Trophoblast cell (in vitro differentiated cells and primary cell): Measurements from ENCODE around the gene RNF167.

Experiments
- DNase-seq, 2 donors: peaks; one replicate each; pipeline ENCODE4 v3.0.0-alpha.2; 2016
- H2AFZ ChIP-seq: 2 replicates; pipeline ENCODE4 v1.6.1; 2013; ENCODE audit warnings: low read length, moderate library complexity, mild to moderate bottlenecking; ENCODE audit not compliant: insufficient read depth, poor library complexity
- H2AK5ac ChIP-seq: 2 replicates; pipeline ENCODE4 v1.6.1; 2013; ENCODE audit warnings: mild to moderate bottlenecking, low read length
- H2BK120ac ChIP-seq: 2 replicates; pipeline ENCODE4 v1.6.1; 2013; ENCODE audit warnings: low read length, mild to moderate bottlenecking, moderate library complexity; ENCODE audit not compliant: insufficient read depth, poor library complexity
- H2BK12ac ChIP-seq: 2 replicates; pipeline ENCODE4 v1.6.1; 2013; ENCODE audit warnings: mild to moderate bottlenecking, low read length, moderate library complexity
- H2BK5ac ChIP-seq: 2 replicates; pipeline ENCODE4 v1.6.1; 2013; ENCODE audit warnings: low read length, low read depth, moderate library complexity, mild to moderate bottlenecking; ENCODE audit not compliant: poor library complexity
- H3K14ac ChIP-seq: 2 replicates; pipeline ENCODE4 v1.6.1; 2013; ENCODE audit warnings: mild to moderate bottlenecking, low read length
- H3K18ac ChIP-seq: 2 replicates; pipeline ENCODE4 v1.6.1; 2013; ENCODE audit warnings: mild to moderate bottlenecking, low read length
- H3K23ac ChIP-seq: 2 replicates; pipeline ENCODE4 v1.6.1; 2013; ENCODE audit warnings: low read length
- H3K27ac ChIP-seq: 2 replicates; pipeline ENCODE4 v1.5.1; 2013; ENCODE audit warnings: low read depth, mild to moderate bottlenecking, inconsistent platforms, low read length, moderate library complexity
- H3K27me3 ChIP-seq: 2 replicates; pipeline ENCODE4 v1.6.1; 2013; ENCODE audit warnings: inconsistent platforms, mild to moderate bottlenecking, low read length, moderate library complexity; ENCODE audit not compliant: insufficient read depth
- H3K36me3 ChIP-seq, 2 experiments: 1 replicate in 1 of 2; 2 replicates in 1 of 2; pipeline ENCODE4 v1.6.1; 2013; ENCODE audit warnings: low read length in 2 of 2, mild to moderate bottlenecking in 2 of 2, moderate library complexity in 1 of 2; ENCODE audit not compliant: insufficient read depth in 2 of 2, control insufficient read depth in 1 of 2
- H3K4ac ChIP-seq: 2 replicates; pipeline ENCODE4 v1.6.1; 2013; ENCODE audit warnings: low read depth, mild to moderate bottlenecking, low read length, moderate library complexity
- H3K4me1 ChIP-seq, 2 experiments: 1 replicate in 1 of 2; 2 replicates in 1 of 2; pipeline ENCODE4 v1.6.1; 2013; ENCODE audit warnings: low read length in 2 of 2, mild to moderate bottlenecking in 2 of 2, moderate library complexity in 1 of 2; ENCODE audit not compliant: insufficient read depth in 2 of 2, control insufficient read depth in 1 of 2
- H3K4me2 ChIP-seq: 2 replicates; pipeline ENCODE4 v1.6.1; 2013; ENCODE audit warnings: inconsistent platforms, mild to moderate bottlenecking, low read length, moderate library complexity
- H3K4me3 ChIP-seq: 2 replicates; pipeline ENCODE4 v1.5.1; 2013; ENCODE audit warnings: mild to moderate bottlenecking, low read depth, low read length, inconsistent platforms
- H3K79me1 ChIP-seq: one replicate; pipeline ENCODE4 v1.6.1; 2013; ENCODE audit warnings: low read length
- H3K79me2 ChIP-seq: 2 replicates; pipeline ENCODE4 v1.6.1; 2013; ENCODE audit warnings: low read length, mild to moderate bottlenecking; ENCODE audit not compliant: control insufficient read depth, insufficient read depth, poor library complexity
- H3K9ac ChIP-seq: 2 replicates; pipeline ENCODE4 v1.6.1; 2013; ENCODE audit warnings: mild to moderate bottlenecking, low read length
- H3K9me3 ChIP-seq: 2 replicates; pipeline ENCODE4 v1.6.1; 2013; ENCODE audit warnings: low read depth, mild to moderate bottlenecking, control low read depth, inconsistent platforms, low read length; ENCODE audit not compliant: insufficient read depth
- H4K12ac ChIP-seq: 2 replicates; pipeline ENCODE4 v1.6.1; 2013; ENCODE audit warnings: low read depth, mild to moderate bottlenecking, low read length, moderate library complexity
- H4K8ac ChIP-seq: 2 replicates; pipeline ENCODE4 v1.6.1; 2013; ENCODE audit warnings: low read depth, mild to moderate bottlenecking, low read length, moderate library complexity
- H4K91ac ChIP-seq: one replicate; pipeline ENCODE4 v1.6.1; 2013; ENCODE audit warnings: low read depth, mild to moderate bottlenecking, low read length, moderate library complexity
- WGBS: extraction: QIAGEN DNeasy Blood & Tissue Kit; methylation state at CpG from one replicate; pipeline ENCODE4 v1.1.7; 2013; ENCODE audit warnings: missing lambda C conversion rate; ENCODE audit not compliant: insufficient read length, insufficient coverage; ENCODE audit errors: extremely low coverage; 5-methylcytosine and 5-hydroxymethylcytosine counted together

The RNF167 gene

DNA sequence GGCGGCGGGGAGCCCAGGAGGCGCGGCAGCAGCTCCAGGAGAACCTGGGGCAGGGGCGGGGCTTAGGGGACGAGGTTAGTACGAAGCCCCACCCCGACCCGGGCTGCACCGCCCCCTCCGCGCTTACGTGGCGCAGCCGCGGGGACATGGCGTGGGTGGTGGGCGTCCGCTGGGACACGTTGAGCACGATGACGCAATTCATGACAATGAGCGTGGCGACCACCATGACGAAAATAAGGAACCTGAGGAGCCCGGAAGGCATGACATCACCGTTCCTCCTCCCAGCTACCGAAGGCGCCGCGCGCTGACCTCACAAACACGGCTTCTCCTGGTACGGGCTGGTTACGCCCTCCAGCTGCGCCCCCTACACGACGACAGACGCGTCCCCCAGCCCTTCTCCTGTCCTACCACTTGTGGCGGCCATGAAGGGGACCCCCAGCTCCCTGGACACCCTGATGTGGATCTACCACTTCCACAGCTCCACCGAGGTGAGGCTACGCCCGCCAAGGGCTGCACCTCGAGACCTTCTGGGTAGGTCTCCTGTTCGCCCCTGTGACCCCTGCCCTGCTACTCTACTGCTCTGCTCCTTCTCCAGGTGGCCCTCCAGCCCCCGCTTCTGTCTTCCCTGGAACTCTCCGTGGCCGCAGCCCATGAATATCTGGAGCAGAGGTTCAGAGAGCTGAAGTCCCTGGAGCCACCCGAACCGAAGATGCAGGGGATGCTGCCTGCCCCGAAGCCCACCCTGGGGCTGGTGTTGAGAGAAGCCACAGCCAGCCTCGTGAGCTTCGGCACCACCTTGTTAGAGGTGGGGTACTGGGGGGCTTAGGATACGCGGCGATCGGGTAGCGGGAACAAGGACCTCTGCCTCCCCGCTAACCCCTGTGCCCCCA is 40.5 kb upstream of the RNF167 start, which contains the start of gene C17orf107:
TSS of gene C17orf107 (plus strand) at position 196 of the 890 bp plus-strand sequence. CDS start at position 423, 227 bp downstream.
- DNase-seq = peak; percentile 88 to 89
- H2AFZ ChIP-seq = no peak within 1 kb of the TSS
- no peak within 1 kb of the TSS for H2BK120ac ChIP-seq
- H3K27me3 ChIP-seq = no peaks in the 10 kb centered on the region
- no peaks in the 10 kb centered on the region for H3K4me1 ChIP-seq
- no peak within 1 kb of the TSS for H3K9ac ChIP-seq
- H3K79me1 ChIP-seq = no peaks in the 10 kb centered on the region
- peaks cover 55 to 69% of the 10 kb centered on the region in 2 experiments for H3K36me3 ChIP-seq
- no peak within 1 kb of the TSS for H4K12ac ChIP-seq
- no peak within 1 kb of the TSS for H3K18ac ChIP-seq
- H4K8ac ChIP-seq = no peak within 1 kb of the TSS
- no peak within 1 kb of the TSS for H3K14ac ChIP-seq
- H3K4me3 ChIP-seq = no peak within 1 kb of the TSS
- H3K9me3 ChIP-seq = no peaks in the 10 kb centered on the region
- H3K4me2 ChIP-seq = no peak within 1 kb of the TSS
- H2BK12ac ChIP-seq = no peak within 1 kb of the TSS
- no peak within 1 kb of the TSS for H3K27ac ChIP-seq
- no peak within 1 kb of the TSS for H3K4ac ChIP-seq
- WGBS = no CpG with 5 or more reads among the region's 60 CpGs
- H3K79me2 ChIP-seq = no peaks in the 10 kb centered on the region
- H4K91ac ChIP-seq = no peak within 1 kb of the TSS
- no peak within 1 kb of the TSS for H2AK5ac ChIP-seq
- H2BK5ac ChIP-seq = no peak within 1 kb of the TSS
- H3K23ac ChIP-seq = no peak within 1 kb of the TSS

DNA sequence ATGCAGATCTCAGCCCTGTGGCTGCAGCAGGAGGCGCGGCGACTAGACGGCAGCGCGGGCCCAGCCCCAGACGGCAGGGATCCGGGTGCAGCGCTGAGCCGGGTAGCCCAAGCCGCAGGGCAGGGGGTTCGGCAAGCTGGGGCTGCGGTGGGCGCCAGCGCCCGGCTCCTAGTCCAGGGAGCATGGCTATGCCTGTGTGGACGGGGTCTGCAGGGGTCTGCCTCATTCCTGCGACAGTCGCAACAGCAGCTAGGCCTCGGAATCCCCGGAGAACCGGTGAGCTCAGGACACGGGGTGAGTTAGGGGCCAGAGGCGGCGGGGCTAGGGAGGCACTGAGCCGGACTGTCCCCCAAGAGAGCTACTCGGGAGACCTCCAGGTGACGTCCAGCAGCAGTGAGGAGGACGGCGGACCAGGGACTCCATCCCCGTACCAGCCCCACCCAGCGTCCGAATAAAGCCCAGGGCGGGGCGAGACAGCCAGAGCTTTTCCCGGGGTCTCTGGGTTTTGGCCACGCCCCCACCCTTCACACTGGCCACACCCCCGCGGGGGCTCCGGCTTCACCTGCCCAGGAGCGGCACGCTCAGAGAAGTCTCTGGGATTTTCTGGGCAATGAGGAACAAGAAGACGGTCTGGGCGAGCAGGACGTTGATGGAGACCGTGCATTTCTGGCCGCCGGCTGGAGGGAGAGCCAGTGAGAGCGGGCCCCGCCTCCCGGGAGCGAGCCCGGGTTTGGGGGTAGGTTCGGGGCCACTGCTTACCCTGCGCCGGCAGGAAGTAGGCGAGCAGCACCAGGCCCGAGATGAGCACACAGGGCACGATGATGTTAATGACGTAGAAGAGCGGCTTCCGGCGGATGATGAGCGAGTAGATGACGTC is 39.6 kb upstream of the RNF167 start:
- H2BK12ac ChIP-seq = no peak overlapping the region
- H2BK5ac ChIP-seq = no peak overlapping the region
- no peaks in the 10 kb centered on the region for H3K4me1 ChIP-seq
- DNase-seq = peak; percentile 26 to 40
- no peak overlapping the region for H4K8ac ChIP-seq
- no peak overlapping the region for H3K9ac ChIP-seq
- no peaks in the 10 kb centered on the region for H3K9me3 ChIP-seq
- no peaks in the 10 kb centered on the region for H3K27me3 ChIP-seq
- no peaks in the 10 kb centered on the region for H3K79me2 ChIP-seq
- H3K4ac ChIP-seq = no peak overlapping the region
- H3K79me1 ChIP-seq = no peaks in the 10 kb centered on the region
- no peak overlapping the region for H3K4me2 ChIP-seq
- H4K91ac ChIP-seq = no peak overlapping the region
- H2AFZ ChIP-seq = no peak overlapping the region
- H3K23ac ChIP-seq = no peak overlapping the region
- H2BK120ac ChIP-seq = no peak overlapping the region
- no peak overlapping the region for H3K14ac ChIP-seq
- H4K12ac ChIP-seq = no peak overlapping the region
- no peak overlapping the region for H3K27ac ChIP-seq
- no peak overlapping the region for H3K4me3 ChIP-seq
- no peak overlapping the region for H3K18ac ChIP-seq
- H3K36me3 ChIP-seq = peaks cover 47 to 60% of the 10 kb centered on the region in 2 experiments
- no CpG with 5 or more reads among the region's 65 CpGs for WGBS
- no peak overlapping the region for H2AK5ac ChIP-seq

GRCh38 chr17:4901108-4901647 is 38.9 kb upstream of the RNF167 start:
- no peak overlapping the region for H3K23ac ChIP-seq
- no peak overlapping the region for H3K14ac ChIP-seq
- no peak overlapping the region for H3K4ac ChIP-seq
- H3K9me3 ChIP-seq = no peaks in the 10 kb centered on the region
- no peak overlapping the region for H4K12ac ChIP-seq
- no peak overlapping the region for H2AFZ ChIP-seq
- H2BK5ac ChIP-seq = no peak overlapping the region
- H2AK5ac ChIP-seq = no peak overlapping the region
- H2BK120ac ChIP-seq = no peak overlapping the region
- H3K79me2 ChIP-seq = no peaks in the 10 kb centered on the region
- no peak overlapping the region for H4K8ac ChIP-seq
- no peak overlapping the region for H3K27ac ChIP-seq
- no peak overlapping the region for H3K9ac ChIP-seq
- H3K4me3 ChIP-seq = no peak overlapping the region
- H2BK12ac ChIP-seq = no peak overlapping the region
- WGBS = no CpG with 5 or more reads among the region's 37 CpGs
- no peaks in the 10 kb centered on the region for H3K27me3 ChIP-seq
- H4K91ac ChIP-seq = no peak overlapping the region
- DNase-seq = no peak
- H3K36me3 ChIP-seq = peaks cover 39 to 53% of the 10 kb centered on the region in 2 experiments
- H3K18ac ChIP-seq = no peak overlapping the region
- H3K79me1 ChIP-seq = no peaks in the 10 kb centered on the region
- no peaks in the 10 kb centered on the region for H3K4me1 ChIP-seq
- H3K4me2 ChIP-seq = no peak overlapping the region

GRCh38 chr17:4901648-4902344 is 38.3 kb upstream of the RNF167 start:
- Histone ChIP-seq H3K27ac (no peak overlapping the region), H3K27me3 (no peaks in the 10 kb centered on the region), H3K79me2 (no peaks in the 10 kb centered on the region), H2AFZ (no peak overlapping the region), H4K8ac (no peak overlapping the region), H3K14ac (no peak overlapping the region), H3K79me1 (no peaks in the 10 kb centered on the region), H3K4me2 (no peak overlapping the region), H4K12ac (no peak overlapping the region), H3K9me3 (no peaks in the 10 kb centered on the region), H2BK12ac (no peak overlapping the region), H4K91ac (no peak overlapping the region), H2AK5ac (no peak overlapping the region), H2BK5ac (no peak overlapping the region), H3K4me3 (no peak overlapping the region), H3K36me3 (peaks cover 33 to 47% of the 10 kb centered on the region in 2 experiments), H3K4ac (no peak overlapping the region), H3K4me1 (no peaks in the 10 kb centered on the region), H3K18ac (no peak overlapping the region), H3K9ac (no peak overlapping the region), H2BK120ac (no peak overlapping the region), H3K23ac (no peak overlapping the region)
- no CpG with 5 or more reads among the region's 48 CpGs for WGBS
- peak; percentile 24 to 49 for DNase-seq
